T-helper 1 cell (primary cell): ENCODE results near the gene ESYT1.
"Not testable (repeated sequence)": the region's sequence is repeated elsewhere in the genome, so short reads cannot be mapped to it uniquely, and the experiment has no call there.

Experiments
- DNase-seq, 5 donors: peaks; one replicate each; pipeline ENCODE4 v3.0.0-alpha.2; 2012 to 2020

ESYT1 gene

GRCh38 chr12:56129942-56130495, 2.0 kb downstream of the ESYT1 start:
- no peak for DNase-seq

- DNase-seq = no peak
Measured at GRCh38 chr12:56130876-56131275, 2.8 kb downstream of the ESYT1 start.

GRCh38 chr12:56134897-56135296, 6.8 kb downstream of the ESYT1 start:
- DNase-seq = no peak

- DNase-seq = no peak
Measured at GRCh38 chr12:56137853-56138571, 9.9 kb downstream of the ESYT1 start.

GRCh38 chr12:56141946-56142784, 14.1 kb downstream of the ESYT1 start:
- no peak for DNase-seq

- DNase-seq = no peak
Measured at GRCh38 chr12:56143217-56143616, 15.2 kb downstream of the ESYT1 start.

GRCh38 chr12:56143870-56144269, 15.8 kb downstream of the ESYT1 start:
- DNase-seq = no peak

GRCh38 chr12:56145217-56145616, 17.1 kb downstream of the ESYT1 start:
- DNase-seq = no peak

GRCh38 chr12:56146492-56147460, 18.7 kb downstream of the ESYT1 start:
- DNase-seq = no peak

- no peak for DNase-seq
Measured at GRCh38 chr12:56150563-56150962, 22.5 kb downstream of the ESYT1 start.

GRCh38 chr12:56151672-56152131, 23.6 kb downstream of the ESYT1 start:
- DNase-seq = peak; percentile 33 to 73 (median 49)

GRCh38 chr12:56152132-56152755, 24.2 kb downstream of the ESYT1 start, which contains the start of gene MYL6B:
MYL6B (plus strand) TSS chr12:56152587; CDS start chr12:56153919, 1,332 bp downstream.
- DNase-seq = peak; percentile 79 to 95 (median 89)

GRCh38 chr12:56152756-56153677, 24.9 kb downstream of the ESYT1 start:
- DNase-seq = no peak

- DNase-seq = no peak
Measured at GRCh38 chr12:56153678-56154065, 25.6 kb downstream of the ESYT1 start.

- DNase-seq = no peak
Measured at GRCh38 chr12:56154246-56154771, 26.2 kb downstream of the ESYT1 start.

- no peak for DNase-seq
Measured at GRCh38 chr12:56154818-56155217, 26.8 kb downstream of the ESYT1 start.

GRCh38 chr12:56155256-56155845, 27.3 kb downstream of the ESYT1 start:
- no peak for DNase-seq

GRCh38 chr12:56156464-56157200, 28.6 kb downstream of the ESYT1 start:
- not testable (repeated sequence) for DNase-seq
